ENCODE results near the gene KLHL21.

DNA sequence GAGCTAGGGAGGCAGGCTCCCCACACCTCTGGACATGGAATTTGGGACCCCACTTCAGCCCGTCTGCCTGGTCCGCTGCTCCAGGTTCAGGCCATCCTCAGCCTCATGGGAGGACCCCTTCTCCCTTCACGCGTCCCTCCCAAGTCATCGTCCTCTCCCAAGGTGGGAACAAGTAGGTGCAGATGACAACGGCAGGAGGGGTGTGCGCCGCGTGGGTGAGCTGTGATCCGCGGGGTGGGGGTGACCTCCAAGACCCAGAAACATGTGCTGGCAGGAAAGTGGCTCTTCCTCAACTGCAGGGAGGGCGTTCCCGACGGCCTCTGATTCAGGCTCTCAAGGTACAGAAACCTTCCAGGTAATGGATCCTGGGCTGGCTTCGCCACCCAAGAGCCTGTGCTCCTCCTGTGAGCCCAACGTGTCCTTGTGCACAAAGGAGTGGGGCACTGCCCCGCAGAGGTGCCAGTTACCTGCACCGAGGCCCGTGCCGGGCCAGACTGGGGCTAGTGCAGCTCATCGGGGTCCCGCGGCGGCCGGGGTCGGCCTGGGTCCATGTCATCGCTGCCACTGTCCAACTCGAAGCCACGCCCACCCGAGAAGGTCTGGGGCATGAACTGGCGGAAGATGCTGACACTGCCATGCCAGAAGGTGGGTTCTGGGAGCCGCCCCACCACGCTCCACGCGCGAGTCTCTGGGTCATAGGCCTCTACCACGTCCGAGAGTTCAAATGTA is 9.6 kb downstream of the KLHL21 start:
- TF ChIP-seq GATA2 (IDR thresholded peaks at IDR 0.05; ENCODE audit: low read depth, low read length) (no peak), GATA3 (IDR thresholded peaks at IDR 0.05; ENCODE audit: low read depth, low read length) (no peak)
